Lower lobe of right lung (tissue), 2 donors: ENCODE data around the gene PPP2R3B. TPM values are rescaled to one million over a fixed set of nuclear protein-coding genes. Genes with fewer than 3 reads are reported as not detected.
"Not testable (repeated sequence)": the region's sequence is repeated elsewhere in the genome, so short reads cannot be mapped to it uniquely, and the experiment has no call there.

ENCODE experiments used
- ATAC-seq, 2 donors: fragments of 200-7000 bp; cut with Tn5 transposase; one replicate each; pipeline ENCODE4 v1.9.1; 2020 to 2022; ENCODE audit warnings: mild to moderate bottlenecking in 2 of 2, moderate library complexity in 2 of 2
- DNase-seq: peaks from one replicate; pipeline ENCODE4 v3.0.0-alpha.2; 2020
- H3K27ac ChIP-seq: fragments of 200-600 bp; one replicate; pipeline ENCODE4 v1.8.0; 2022
- H3K27me3 ChIP-seq: fragments of 200-600 bp; one replicate; pipeline ENCODE4 v1.8.0; 2022; ENCODE audit warnings: low read depth
- H3K36me3 ChIP-seq: fragments of 200-600 bp; one replicate; pipeline ENCODE4 v1.8.0; 2022; ENCODE audit warnings: mild to moderate bottlenecking
- H3K4me1 ChIP-seq: fragments of 200-600 bp; one replicate; pipeline ENCODE4 v1.8.0; 2022
- H3K4me3 ChIP-seq: fragments of 200-600 bp; one replicate; pipeline ENCODE4 v1.8.0; 2022; ENCODE audit warnings: mild to moderate bottlenecking
- H3K9me3 ChIP-seq: fragments of 200-600 bp; one replicate; pipeline ENCODE4 v1.8.0; 2022
- CTCF ChIP-seq: fragments of 200-600 bp; IDR thresholded peaks from one replicate; pipeline ENCODE4 v1.8.0; 2022; ENCODE audit warnings: antibody characterized with exemption, mild to moderate bottlenecking
- intact Hi-C: fragments of 100-400 bp; cut with DNase I; formaldehyde crosslinking; loops from one replicate; pipeline ENCODE4 v1.11.0; 2022
- total RNA-seq: library from RNA; stranded (reverse); fragmentation: NEBNext Ultra II Directional; extraction: Animal tissue kit (Norgen Biotek cat#: 25700); gene quantifications from one replicate; pipeline ENCODE4 v1.2.1, GENCODE V29; 2021
- donor health status: DM: no; HTN: yes; CAD: no; lungs with severe emphysema.

The PPP2R3B gene
- total RNA-seq, 1 donor from 2014 or later = 11.2 TPM

DNA sequence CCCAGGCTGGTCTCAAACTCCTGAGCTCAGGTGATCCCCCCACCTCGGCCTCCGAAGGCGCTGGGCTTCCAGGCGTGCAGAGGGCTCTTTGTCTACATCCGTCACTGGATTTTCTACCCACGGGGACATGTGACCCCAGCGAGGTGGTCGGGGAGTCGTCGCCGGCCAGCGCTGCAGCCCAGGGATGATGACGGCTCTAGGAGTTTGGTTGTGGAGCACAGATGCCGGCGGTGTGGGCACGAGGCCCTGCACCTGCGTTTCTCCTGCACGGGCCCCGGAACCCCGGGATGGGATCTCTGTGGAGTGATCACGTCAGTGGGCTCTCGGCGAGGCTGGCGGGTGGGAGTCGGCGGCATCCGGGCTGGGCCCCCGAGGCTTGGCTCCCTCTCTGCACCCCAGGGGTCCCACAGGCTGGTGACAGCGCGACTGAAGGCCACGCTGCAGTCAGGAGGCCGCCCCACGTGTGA is 59.0 kb downstream of the PPP2R3B start:
- Histone ChIP-seq H3K4me3 (no peak overlapping the region), H3K4me1 (peaks cover 11% of the 10 kb centered on the region), H3K9me3 (no peaks in the 10 kb centered on the region), H3K27me3 (peaks cover 22% of the 10 kb centered on the region), H3K36me3 (no peaks in the 10 kb centered on the region), H3K27ac (no peak overlapping the region)
- DNase-seq (peak; percentile 41), ATAC-seq (no peak)
- intact Hi-C loops = no loop called here
- no peak for TF ChIP-seq CTCF

- DNase-seq (peak; percentile 41), ATAC-seq (peak in 1 of 2 donors; percentile 27)
- H3K4me1 ChIP-seq = peaks cover 13% of the 10 kb centered on the region
- intact Hi-C loops, H3K4me3 ChIP-seq, H3K36me3 ChIP-seq, H3K9me3 ChIP-seq, H3K27me3 ChIP-seq, H3K27ac ChIP-seq: not testable (repeated sequence)
Observed at GRCh38 chrX:324664-325063, 62.0 kb downstream of the PPP2R3B start.

- no peak overlapping the region for H3K27ac ChIP-seq
- H3K27me3 ChIP-seq = no peaks in the 10 kb centered on the region
- H3K36me3 ChIP-seq = no peaks in the 10 kb centered on the region
- intact Hi-C loops = no loop called here
- H3K4me3 ChIP-seq = no peak overlapping the region
- DNase-seq (peak; percentile 82), ATAC-seq (peak; percentile 46 to 52)
- peaks cover 13% of the 10 kb centered on the region for H3K4me1 ChIP-seq
- no peak for TF ChIP-seq CTCF
- no peaks in the 10 kb centered on the region for H3K9me3 ChIP-seq
Observed at GRCh38 chrX:323721-324628, 62.7 kb downstream of the PPP2R3B start.

DNA sequence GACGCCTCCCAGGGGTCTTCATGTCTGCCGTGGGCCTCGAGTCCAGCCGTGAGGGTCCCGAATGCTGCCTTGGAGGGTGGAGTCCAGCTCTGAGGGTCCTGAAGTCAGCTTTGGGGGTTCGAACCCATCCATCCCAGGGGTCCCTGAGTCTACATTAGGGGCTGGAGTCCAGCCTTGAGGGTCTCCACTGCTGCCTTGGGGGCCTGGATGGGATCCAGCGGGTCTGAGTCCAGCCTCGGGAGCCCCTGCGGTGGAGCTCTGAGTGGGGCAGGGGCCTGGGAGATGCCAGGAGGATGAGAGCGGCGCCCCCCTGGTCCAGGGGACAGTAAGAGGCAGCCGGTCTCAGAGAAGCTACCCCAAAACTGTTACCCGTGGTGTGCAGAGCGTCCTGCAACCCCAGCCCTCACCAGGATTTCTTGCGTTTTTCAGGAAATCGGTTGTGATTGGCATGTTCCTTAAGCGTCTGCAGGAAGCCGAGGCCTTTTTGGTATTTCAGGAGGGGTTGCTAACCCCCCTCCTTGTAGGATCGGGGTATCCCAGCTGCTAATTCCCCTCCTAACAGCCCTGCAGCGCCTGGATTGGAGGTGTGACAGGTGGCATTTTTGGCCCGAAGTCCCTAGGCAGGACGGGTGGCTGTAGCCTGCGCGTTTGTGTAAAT is 66.5 kb downstream of the PPP2R3B start:
- Histone ChIP-seq H3K9me3 (no peaks in the 10 kb centered on the region), H3K4me1 (peaks cover 13% of the 10 kb centered on the region), H3K27me3 (no peaks in the 10 kb centered on the region), H3K36me3 (peaks cover 9% of the 10 kb centered on the region), H3K4me3 (peak overlapping the region; percentile 86), H3K27ac (peak overlapping the region; percentile 88)
- intact Hi-C loops = no loop called here
- DNase-seq = peak; percentile 43
- no peak for TF ChIP-seq CTCF
- ATAC-seq = no peak

GRCh38 chrX:319579-320125 is 67.1 kb downstream of the PPP2R3B start:
- no peak for TF ChIP-seq CTCF
- no peaks in the 10 kb centered on the region for H3K27me3 ChIP-seq
- peak overlapping the region; percentile 86 for H3K4me3 ChIP-seq
- peaks cover 15% of the 10 kb centered on the region for H3K36me3 ChIP-seq
- peaks cover 13% of the 10 kb centered on the region for H3K4me1 ChIP-seq
- peak; percentile 67 for DNase-seq
- no peaks in the 10 kb centered on the region for H3K9me3 ChIP-seq
- intact Hi-C loops = no loop called here
- peak overlapping the region; percentile 88 for H3K27ac ChIP-seq
- ATAC-seq = no peak
